HUDEP-2 (cell line): ENCODE data around the gene CIROP.
"Not testable (repeated sequence)": the region's sequence is repeated elsewhere in the genome, so short reads cannot be mapped to it uniquely, and the experiment has no call there.

Experiments used
- DNase-seq, 76 experiments: peaks; one replicate each; lab custom pipeline; 2025; ENCODE audit not compliant: unreplicated experiment in 76 of 76; lab: John Stamatoyannopoulos, UW

CIROP gene

GRCh38 chr14:23115918-23116317, 11.1 kb upstream of the CIROP start:
- peak in 3 of 76 experiments; percentile 14 to 41 (median 16) for DNase-seq

GRCh38 chr14:23115039-23115731, 10.4 kb upstream of the CIROP start:
- no peak for DNase-seq

GRCh38 chr14:23114669-23115038, 9.9 kb upstream of the CIROP start:
- DNase-seq = no peak

GRCh38 chr14:23114120-23114458, 9.3 kb upstream of the CIROP start:
- DNase-seq = peak in 2 of 76 experiments; percentile 24 to 27

GRCh38 chr14:23113431-23114119, 8.8 kb upstream of the CIROP start:
- DNase-seq = no peak

- peak in 75 of 76 experiments; percentile 28 to 99 (median 97) for DNase-seq
Measured at GRCh38 chr14:23112359-23113178, 7.8 kb upstream of the CIROP start.

GRCh38 chr14:23110579-23111365, 6.0 kb upstream of the CIROP start:
- peak in 26 of 76 experiments; percentile 11 to 70 (median 29) for DNase-seq

- DNase-seq = no peak
Measured at GRCh38 chr14:23109769-23110168, 5.0 kb upstream of the CIROP start.

- DNase-seq = not testable (repeated sequence)
Measured at GRCh38 chr14:23108169-23108568, 3.4 kb upstream of the CIROP start.

- DNase-seq = not testable (repeated sequence)
Measured at GRCh38 chr14:23107620-23108019, 2.8 kb upstream of the CIROP start.

- no peak for DNase-seq
Measured at GRCh38 chr14:23106747-23107045, 1.9 kb upstream of the CIROP start.

GRCh38 chr14:23105348-23105824, 597 bp upstream of the CIROP start:
- DNase-seq = no peak

- DNase-seq = no peak
Measured at GRCh38 chr14:23104070-23104590, 659 bp downstream of the CIROP start.

GRCh38 chr14:23103581-23103980, 1.2 kb downstream of the CIROP start:
- DNase-seq = no peak

GRCh38 chr14:23102801-23103200, 2.0 kb downstream of the CIROP start:
- no peak for DNase-seq

- no peak for DNase-seq
Measured at GRCh38 chr14:23101986-23102625, 2.7 kb downstream of the CIROP start.

GRCh38 chr14:23101213-23101970, 3.4 kb downstream of the CIROP start:
- no peak for DNase-seq

GRCh38 chr14:23099212-23099861, 5.5 kb downstream of the CIROP start:
- peak in 28 of 76 experiments; percentile 5 to 75 (median 40) for DNase-seq

- DNase-seq = no peak
Measured at GRCh38 chr14:23097786-23098185, 7.0 kb downstream of the CIROP start.
